Activated T-cell treated with anti-CD3 and anti-CD28 coated beads, Interleukin-2, amount 50 U/mL, for 48 hours (primary cell): ENCODE data around the gene LRRN2.
A peak's percentile ranks its signal among the peaks of the same experiment; 100 is the strongest.
"Not testable (repeated sequence)": the region's sequence is repeated elsewhere in the genome, so short reads cannot be mapped to it uniquely, and the experiment has no call there.

Experiments
- DNase-seq, 2 experiments: peaks; one replicate each; pipeline ENCODE4 v3.0.0-alpha.2; 2020

The LRRN2 gene

GRCh38 chr1:204658295-204658694, 27.2 kb downstream of the LRRN2 start:
- no peak for DNase-seq

GRCh38 chr1:204653590-204654340, 31.8 kb downstream of the LRRN2 start:
- no peak for DNase-seq

- DNase-seq: no peak
Measured at GRCh38 chr1:204652497-204652896, 33.0 kb downstream of the LRRN2 start.

- no peak for DNase-seq
Measured at GRCh38 chr1:204651843-204652421, 33.6 kb downstream of the LRRN2 start.

- no peak for DNase-seq
Measured at GRCh38 chr1:204650911-204651570, 34.5 kb downstream of the LRRN2 start.

- no peak for DNase-seq
Measured at GRCh38 chr1:204649721-204650521, 35.6 kb downstream of the LRRN2 start.

GRCh38 chr1:204648576-204648975, 37.0 kb downstream of the LRRN2 start:
- no peak for DNase-seq

GRCh38 chr1:204647805-204648153, 37.8 kb downstream of the LRRN2 start:
- DNase-seq: no peak

GRCh38 chr1:204647114-204647804, 38.3 kb downstream of the LRRN2 start:
- DNase-seq: peak; percentile 21 to 22

- DNase-seq: no peak
Measured at GRCh38 chr1:204645666-204646065, 39.9 kb downstream of the LRRN2 start.

GRCh38 chr1:204645251-204645650, 40.3 kb downstream of the LRRN2 start:
- no peak for DNase-seq

GRCh38 chr1:204643503-204643902, 42.0 kb downstream of the LRRN2 start:
- DNase-seq: no peak

- DNase-seq: no peak
Measured at GRCh38 chr1:204641936-204642335, 43.6 kb downstream of the LRRN2 start.

- no peak for DNase-seq
Measured at GRCh38 chr1:204641455-204641854, 44.1 kb downstream of the LRRN2 start.

- no peak for DNase-seq
Measured at GRCh38 chr1:204640578-204640977, 45.0 kb downstream of the LRRN2 start.

- no peak for DNase-seq
Measured at GRCh38 chr1:204634260-204634910, 51.2 kb downstream of the LRRN2 start.

- no peak for DNase-seq
Measured at GRCh38 chr1:204633665-204634064, 51.9 kb downstream of the LRRN2 start.

GRCh38 chr1:204630132-204630905, 55.2 kb downstream of the LRRN2 start:
- no peak for DNase-seq

- not testable (repeated sequence) for DNase-seq
Measured at GRCh38 chr1:204629459-204629858, 56.1 kb downstream of the LRRN2 start.

GRCh38 chr1:204628868-204629267, 56.7 kb downstream of the LRRN2 start:
- no peak for DNase-seq

- DNase-seq: no peak
Measured at GRCh38 chr1:204627436-204627835, 58.1 kb downstream of the LRRN2 start.
